HepG2 (cell line): ENCODE measurements around the gene CHMP6.

Experiments
- IKZF1 ChIP-seq: fragments of 450-650 bp; IDR thresholded peaks from 2 replicates; pipeline ENCODE4 v1.7.1; 2016
- NFE2 ChIP-seq: sonication (generic); formaldehyde crosslinking; IDR thresholded peaks from 2 replicates; pipeline ENCODE4 v1.4.0; 2020; ENCODE audit warnings: missing genetic modification reagents
- RAD21 ChIP-seq: fragments of 450-650 bp; formaldehyde crosslinking; IDR thresholded peaks from 2 replicates; pipeline ENCODE4 v1.5.0; 2020; ENCODE audit warnings: mild to moderate bottlenecking
- TF ChIP-seq, protein P1 (sequence below): IDR thresholded peaks from 2 replicates; pipeline ENCODE4 v1.6.1; 2016; ENCODE audit warnings: low read depth, borderline replicate concordance

DNA sequence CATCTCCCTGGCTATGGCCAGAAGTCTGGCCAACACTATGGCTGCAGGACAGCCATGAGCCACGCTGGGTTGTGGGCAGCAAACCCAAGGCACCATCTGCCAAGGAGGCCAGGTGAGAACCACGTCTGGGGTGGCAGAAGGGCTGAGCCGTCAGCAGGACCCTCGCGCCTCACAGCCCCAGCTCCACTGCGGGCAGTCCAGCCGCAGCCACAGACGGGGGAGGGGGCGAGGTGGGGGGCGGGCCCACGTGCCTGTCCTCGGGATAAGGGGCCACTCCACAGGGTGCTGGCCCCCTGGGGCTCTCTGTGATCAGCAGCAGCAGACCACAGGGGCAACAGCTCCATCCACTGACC lies 36.8 kb downstream of the CHMP6 start:
- no peak for TF ChIP-seq RAD21 (CRISPR knock-in tag)
- no peak for TF ChIP-seq NFE2 (CRISPR knock-in tag)
- TF ChIP-seq, protein P1, sequence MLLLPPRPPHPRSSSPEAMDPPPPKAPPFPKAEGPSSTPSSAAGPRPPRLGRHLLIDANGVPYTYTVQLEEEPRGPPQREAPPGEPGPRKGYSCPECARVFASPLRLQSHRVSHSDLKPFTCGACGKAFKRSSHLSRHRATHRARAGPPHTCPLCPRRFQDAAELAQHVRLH (CRISPR knock-in tag): no peak
- no peak for TF ChIP-seq IKZF1
